GM19397 (cell line): ENCODE measurements around the gene RGS13.

ENCODE experiments used
- ATAC-seq: cut with Tn5 transposase; IDR thresholded peaks from one replicate; pipeline ENCODE4 v1.9.1; 2021; ENCODE audit warnings: mild to moderate bottlenecking, moderate library complexity; ENCODE audit not compliant: unreplicated experiment

The RGS13 gene

GRCh38 chr1:192635939-192636338, at the start of gene RGS13:
RGS13 (plus strand) TSS chr1:192636147; CDS start chr1:192644335, 8,188 bp downstream.
- no peak for ATAC-seq

- no peak for ATAC-seq
These were observed 48.3 kb upstream of the RGS13 start for GRCh38 chr1:192587386-192588266.

GRCh38 chr1:192588546-192588945, 47.4 kb upstream of the RGS13 start:
- ATAC-seq = no peak

- ATAC-seq = no peak
These were observed 46.1 kb upstream of the RGS13 start for GRCh38 chr1:192589813-192590212.

- no peak for ATAC-seq
These were observed 43.4 kb upstream of the RGS13 start for GRCh38 chr1:192592517-192592916.

GRCh38 chr1:192592981-192593708, 42.8 kb upstream of the RGS13 start:
- ATAC-seq = no peak

GRCh38 chr1:192595299-192595698, 40.6 kb upstream of the RGS13 start:
- no peak for ATAC-seq

GRCh38 chr1:192598589-192598988, 37.4 kb upstream of the RGS13 start:
- no peak for ATAC-seq

- no peak for ATAC-seq
These were observed 35.7 kb upstream of the RGS13 start for GRCh38 chr1:192600275-192600674.

GRCh38 chr1:192601143-192601542, 34.8 kb upstream of the RGS13 start:
- ATAC-seq = peak; percentile 44

- no peak for ATAC-seq
These were observed 34.4 kb upstream of the RGS13 start for GRCh38 chr1:192601567-192601966.

- no peak for ATAC-seq
These were observed 33.2 kb upstream of the RGS13 start for GRCh38 chr1:192602757-192603156.

GRCh38 chr1:192603218-192603787, 32.6 kb upstream of the RGS13 start:
- ATAC-seq = no peak

- ATAC-seq = no peak
These were observed 30.8 kb upstream of the RGS13 start for GRCh38 chr1:192604979-192605620.

GRCh38 chr1:192608671-192609070, 27.3 kb upstream of the RGS13 start:
- no peak for ATAC-seq

- ATAC-seq = peak; percentile 99
These were observed 26.6 kb upstream of the RGS13 start for GRCh38 chr1:192609110-192610079.

GRCh38 chr1:192610112-192610889, 25.6 kb upstream of the RGS13 start:
- ATAC-seq = no peak

- ATAC-seq = no peak
These were observed 20.9 kb upstream of the RGS13 start for GRCh38 chr1:192615055-192615454.

GRCh38 chr1:192620071-192620635, 15.8 kb upstream of the RGS13 start:
- no peak for ATAC-seq
